Measurements from ENCODE around the gene U2AF2.

DNA sequence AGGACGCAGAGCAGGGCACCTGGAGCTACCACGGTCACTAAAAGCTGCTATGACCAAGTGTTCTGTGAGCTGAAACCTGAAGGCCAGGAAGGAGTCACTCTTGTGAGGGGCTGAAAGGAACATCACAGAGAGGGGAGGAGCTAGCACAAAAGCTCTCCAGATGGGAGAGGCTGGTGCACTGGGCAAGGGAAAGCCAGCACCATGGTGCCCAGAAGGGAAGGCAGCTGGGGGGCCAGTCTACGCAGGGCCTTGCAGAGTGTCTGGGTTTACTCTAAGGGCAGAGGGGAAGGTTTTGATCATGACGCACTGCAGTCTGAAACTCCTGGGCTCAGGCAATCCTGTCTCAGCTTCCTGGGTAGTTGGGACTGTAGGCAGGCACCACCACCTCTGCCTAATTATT is 18.1 kb upstream of the U2AF2 start:
- TF ChIP-seq, protein P1, sequence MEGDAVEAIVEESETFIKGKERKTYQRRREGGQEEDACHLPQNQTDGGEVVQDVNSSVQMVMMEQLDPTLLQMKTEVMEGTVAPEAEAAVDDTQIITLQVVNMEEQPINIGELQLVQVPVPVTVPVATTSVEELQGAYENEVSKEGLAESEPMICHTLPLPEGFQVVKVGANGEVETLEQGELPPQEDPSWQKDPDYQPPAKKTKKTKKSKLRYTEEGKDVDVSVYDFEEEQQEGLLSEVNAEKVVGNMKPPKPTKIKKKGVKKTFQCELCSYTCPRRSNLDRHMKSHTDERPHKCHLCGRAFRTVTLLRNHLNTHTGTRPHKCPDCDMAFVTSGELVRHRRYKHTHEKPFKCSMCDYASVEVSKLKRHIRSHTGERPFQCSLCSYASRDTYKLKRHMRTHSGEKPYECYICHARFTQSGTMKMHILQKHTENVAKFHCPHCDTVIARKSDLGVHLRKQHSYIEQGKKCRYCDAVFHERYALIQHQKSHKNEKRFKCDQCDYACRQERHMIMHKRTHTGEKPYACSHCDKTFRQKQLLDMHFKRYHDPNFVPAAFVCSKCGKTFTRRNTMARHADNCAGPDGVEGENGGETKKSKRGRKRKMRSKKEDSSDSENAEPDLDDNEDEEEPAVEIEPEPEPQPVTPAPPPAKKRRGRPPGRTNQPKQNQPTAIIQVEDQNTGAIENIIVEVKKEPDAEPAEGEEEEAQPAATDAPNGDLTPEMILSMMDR (conservative IDR thresholded peaks at IDR 0.05), result no peak
- TF ChIP-seq EZH2 (IDR thresholded peaks at IDR 0.05; ENCODE audit: low read depth), result no peak
